ENCODE measurements around the gene FRRS1L. TPM values are rescaled to one million over a fixed set of nuclear protein-coding genes. Genes with fewer than 3 reads are reported as not detected.

The FRRS1L gene
- total and polyA plus RNA-seq, 4 donors, result 0.08 to 0.51 TPM; not detected in 2

DNA sequence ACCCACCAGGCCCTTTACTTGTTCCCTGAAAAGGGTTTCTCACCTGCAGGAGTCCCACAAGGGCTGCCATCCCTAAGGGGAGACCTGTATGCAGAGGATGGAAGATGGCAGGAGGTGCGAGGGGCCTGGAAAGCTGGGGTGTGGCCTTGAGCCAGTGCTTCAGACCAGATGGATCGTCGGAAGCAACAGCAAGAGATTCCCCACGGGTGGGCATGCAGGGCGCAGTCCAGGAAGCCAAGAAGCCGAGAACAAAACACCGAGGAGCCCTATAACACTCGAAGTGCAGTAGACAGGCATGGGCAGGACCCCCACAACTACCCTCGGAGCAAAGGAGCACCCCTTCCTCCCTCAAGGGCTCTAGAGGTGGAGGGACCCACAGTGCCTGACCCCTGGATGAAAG, 24.7 kb upstream of the FRRS1L start:
- no peak for DNase-seq (ENCODE audit: low spot score)
- Histone ChIP-seq H3K27ac (ENCODE audit: low read depth in 1 of 2, low read length in 2 of 2) (no peak overlapping the region), H3K9ac (ENCODE audit: low read depth in 1 of 2, low read length in 2 of 2) (no peak overlapping the region), H3K4me1 (ENCODE audit: control insufficient read depth in 4 of 4, insufficient read depth in 4 of 4, low read length in 3 of 4) (peaks cover 0 to 3% (median 0%) of the 10 kb centered on the region in 4 donors), H3K27me3 (ENCODE audit: control insufficient read depth in 4 of 4, insufficient read depth in 4 of 4, low read length in 3 of 4) (no peaks in the 10 kb centered on the region), H3K36me3 (ENCODE audit: control insufficient read depth in 4 of 4, insufficient read depth in 3 of 4, low read depth in 1 of 4, low read length in 3 of 4) (no peaks in the 10 kb centered on the region), H3K4me3 (ENCODE audit: low read depth in 1 of 3, low read length in 3 of 3) (no peak overlapping the region), H3K9me3 (ENCODE audit: control insufficient read depth in 4 of 4, low read length in 3 of 4) (no peaks in the 10 kb centered on the region)
- TF ChIP-seq GABPA (IDR thresholded peaks at IDR 0.05 in 1 of 2, conservative IDR thresholded peaks at IDR 0.05 in 1 of 2) (no peak), FOXA2 (IDR thresholded peaks at IDR 0.05) (no peak), RXRA (IDR thresholded peaks at IDR 0.05) (no peak), JUND (IDR thresholded peaks at IDR 0.05) (no peak), SP1 (IDR thresholded peaks at IDR 0.05) (no peak), HNF4G (IDR thresholded peaks at IDR 0.05) (no peak), RAD21 (IDR thresholded peaks at IDR 0.05) (no peak), NR2F2 (IDR thresholded peaks at IDR 0.05) (no peak), TAF1 (conservative IDR thresholded peaks at IDR 0.05) (no peak), HNF4A (conservative IDR thresholded peaks at IDR 0.05) (no peak), FOXA1 (IDR thresholded peaks at IDR 0.05) (no peak), EGR1 (IDR thresholded peaks at IDR 0.05; ENCODE audit: low read depth in 2 of 2) (no peak), YY1 (IDR thresholded peaks at IDR 0.05) (no peak)
- TF ChIP-seq, protein P1, sequence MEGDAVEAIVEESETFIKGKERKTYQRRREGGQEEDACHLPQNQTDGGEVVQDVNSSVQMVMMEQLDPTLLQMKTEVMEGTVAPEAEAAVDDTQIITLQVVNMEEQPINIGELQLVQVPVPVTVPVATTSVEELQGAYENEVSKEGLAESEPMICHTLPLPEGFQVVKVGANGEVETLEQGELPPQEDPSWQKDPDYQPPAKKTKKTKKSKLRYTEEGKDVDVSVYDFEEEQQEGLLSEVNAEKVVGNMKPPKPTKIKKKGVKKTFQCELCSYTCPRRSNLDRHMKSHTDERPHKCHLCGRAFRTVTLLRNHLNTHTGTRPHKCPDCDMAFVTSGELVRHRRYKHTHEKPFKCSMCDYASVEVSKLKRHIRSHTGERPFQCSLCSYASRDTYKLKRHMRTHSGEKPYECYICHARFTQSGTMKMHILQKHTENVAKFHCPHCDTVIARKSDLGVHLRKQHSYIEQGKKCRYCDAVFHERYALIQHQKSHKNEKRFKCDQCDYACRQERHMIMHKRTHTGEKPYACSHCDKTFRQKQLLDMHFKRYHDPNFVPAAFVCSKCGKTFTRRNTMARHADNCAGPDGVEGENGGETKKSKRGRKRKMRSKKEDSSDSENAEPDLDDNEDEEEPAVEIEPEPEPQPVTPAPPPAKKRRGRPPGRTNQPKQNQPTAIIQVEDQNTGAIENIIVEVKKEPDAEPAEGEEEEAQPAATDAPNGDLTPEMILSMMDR (IDR thresholded peaks at IDR 0.05; ENCODE audit: low read depth, low read length, missing input control), result no peak
- TF ChIP-seq, protein P2, sequence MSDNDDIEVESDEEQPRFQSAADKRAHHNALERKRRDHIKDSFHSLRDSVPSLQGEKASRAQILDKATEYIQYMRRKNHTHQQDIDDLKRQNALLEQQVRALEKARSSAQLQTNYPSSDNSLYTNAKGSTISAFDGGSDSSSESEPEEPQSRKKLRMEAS (IDR thresholded peaks at IDR 0.05), result no peak
- TF ChIP-seq, protein P3, sequence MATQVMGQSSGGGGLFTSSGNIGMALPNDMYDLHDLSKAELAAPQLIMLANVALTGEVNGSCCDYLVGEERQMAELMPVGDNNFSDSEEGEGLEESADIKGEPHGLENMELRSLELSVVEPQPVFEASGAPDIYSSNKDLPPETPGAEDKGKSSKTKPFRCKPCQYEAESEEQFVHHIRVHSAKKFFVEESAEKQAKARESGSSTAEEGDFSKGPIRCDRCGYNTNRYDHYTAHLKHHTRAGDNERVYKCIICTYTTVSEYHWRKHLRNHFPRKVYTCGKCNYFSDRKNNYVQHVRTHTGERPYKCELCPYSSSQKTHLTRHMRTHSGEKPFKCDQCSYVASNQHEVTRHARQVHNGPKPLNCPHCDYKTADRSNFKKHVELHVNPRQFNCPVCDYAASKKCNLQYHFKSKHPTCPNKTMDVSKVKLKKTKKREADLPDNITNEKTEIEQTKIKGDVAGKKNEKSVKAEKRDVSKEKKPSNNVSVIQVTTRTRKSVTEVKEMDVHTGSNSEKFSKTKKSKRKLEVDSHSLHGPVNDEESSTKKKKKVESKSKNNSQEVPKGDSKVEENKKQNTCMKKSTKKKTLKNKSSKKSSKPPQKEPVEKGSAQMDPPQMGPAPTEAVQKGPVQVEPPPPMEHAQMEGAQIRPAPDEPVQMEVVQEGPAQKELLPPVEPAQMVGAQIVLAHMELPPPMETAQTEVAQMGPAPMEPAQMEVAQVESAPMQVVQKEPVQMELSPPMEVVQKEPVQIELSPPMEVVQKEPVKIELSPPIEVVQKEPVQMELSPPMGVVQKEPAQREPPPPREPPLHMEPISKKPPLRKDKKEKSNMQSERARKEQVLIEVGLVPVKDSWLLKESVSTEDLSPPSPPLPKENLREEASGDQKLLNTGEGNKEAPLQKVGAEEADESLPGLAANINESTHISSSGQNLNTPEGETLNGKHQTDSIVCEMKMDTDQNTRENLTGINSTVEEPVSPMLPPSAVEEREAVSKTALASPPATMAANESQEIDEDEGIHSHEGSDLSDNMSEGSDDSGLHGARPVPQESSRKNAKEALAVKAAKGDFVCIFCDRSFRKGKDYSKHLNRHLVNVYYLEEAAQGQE (IDR thresholded peaks at IDR 0.05), result no peak
- TF ChIP-seq, protein P4, sequence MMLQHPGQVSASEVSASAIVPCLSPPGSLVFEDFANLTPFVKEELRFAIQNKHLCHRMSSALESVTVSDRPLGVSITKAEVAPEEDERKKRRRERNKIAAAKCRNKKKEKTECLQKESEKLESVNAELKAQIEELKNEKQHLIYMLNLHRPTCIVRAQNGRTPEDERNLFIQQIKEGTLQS (IDR thresholded peaks at IDR 0.05), result no peak
- TF ChIP-seq, protein P5, sequence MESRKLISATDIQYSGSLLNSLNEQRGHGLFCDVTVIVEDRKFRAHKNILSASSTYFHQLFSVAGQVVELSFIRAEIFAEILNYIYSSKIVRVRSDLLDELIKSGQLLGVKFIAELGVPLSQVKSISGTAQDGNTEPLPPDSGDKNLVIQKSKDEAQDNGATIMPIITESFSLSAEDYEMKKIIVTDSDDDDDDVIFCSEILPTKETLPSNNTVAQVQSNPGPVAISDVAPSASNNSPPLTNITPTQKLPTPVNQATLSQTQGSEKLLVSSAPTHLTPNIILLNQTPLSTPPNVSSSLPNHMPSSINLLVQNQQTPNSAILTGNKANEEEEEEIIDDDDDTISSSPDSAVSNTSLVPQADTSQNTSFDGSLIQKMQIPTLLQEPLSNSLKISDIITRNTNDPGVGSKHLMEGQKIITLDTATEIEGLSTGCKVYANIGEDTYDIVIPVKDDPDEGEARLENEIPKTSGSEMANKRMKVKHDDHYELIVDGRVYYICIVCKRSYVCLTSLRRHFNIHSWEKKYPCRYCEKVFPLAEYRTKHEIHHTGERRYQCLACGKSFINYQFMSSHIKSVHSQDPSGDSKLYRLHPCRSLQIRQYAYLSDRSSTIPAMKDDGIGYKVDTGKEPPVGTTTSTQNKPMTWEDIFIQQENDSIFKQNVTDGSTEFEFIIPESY (IDR thresholded peaks at IDR 0.05), result no peak
- 91% methylated on average over 9 of the region's 9 CpGs for WGBS

Data from liver (tissue), 9 donors.